ENCODE measurements around the gene LIN28B.
A peak's percentile ranks its signal among the peaks of the same experiment; 100 is the strongest.

Gene LIN28B

DNA sequence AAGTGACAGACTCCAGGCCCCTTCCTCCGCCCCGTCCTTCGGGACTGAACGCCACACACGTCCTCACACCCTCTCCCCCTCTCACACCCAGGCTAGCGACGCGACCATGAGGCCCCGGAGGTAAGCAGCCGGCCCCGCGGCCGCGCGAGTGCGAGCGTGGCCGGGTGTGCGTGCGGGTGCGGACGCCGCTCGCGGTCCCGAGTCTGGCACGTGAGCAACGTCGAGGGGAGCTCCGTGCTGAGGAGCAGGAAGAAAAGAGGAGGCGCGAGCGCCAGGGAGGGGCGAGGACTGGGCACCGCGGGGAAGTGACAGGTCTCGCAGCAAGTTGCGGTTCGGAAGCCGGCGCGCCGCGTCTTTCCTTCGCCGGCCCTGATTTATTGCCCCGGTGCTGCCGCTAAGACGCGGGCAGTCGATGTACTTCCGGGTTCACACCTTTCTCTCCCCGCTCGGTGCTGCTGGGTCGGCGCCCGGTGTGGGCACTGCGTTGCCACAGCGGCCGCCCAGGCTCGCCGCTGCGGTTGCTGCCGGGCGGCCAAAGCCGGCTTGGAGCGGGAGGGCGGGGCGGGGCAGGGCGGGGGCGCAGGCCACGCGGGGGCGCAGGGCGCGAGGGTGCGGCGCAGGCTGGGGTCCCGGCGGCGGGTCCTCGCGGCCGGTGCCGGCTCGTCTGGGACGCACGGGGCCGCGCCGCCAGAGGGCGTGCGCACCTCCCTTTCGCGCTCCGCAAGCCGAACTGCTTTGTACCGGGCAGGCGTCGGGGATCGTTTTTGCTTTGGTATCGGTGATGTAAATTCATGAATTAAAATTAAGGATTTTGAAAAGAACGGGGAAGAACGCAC, 15.8 kb upstream of the LIN28B start:
- peaks cover 12% of the 10 kb centered on the region for H3K27me3 ChIP-seq (ENCODE audit: insufficient read depth, poor library complexity, severe bottlenecking)
- DNase-seq (ENCODE audit: low read depth in 1 of 2, low spot score in 1 of 2): no peak
- no peak for TF ChIP-seq SPI1 (IDR thresholded peaks at IDR 0.05; ENCODE audit: borderline replicate concordance, low read depth)
- TF ChIP-seq, protein P1, sequence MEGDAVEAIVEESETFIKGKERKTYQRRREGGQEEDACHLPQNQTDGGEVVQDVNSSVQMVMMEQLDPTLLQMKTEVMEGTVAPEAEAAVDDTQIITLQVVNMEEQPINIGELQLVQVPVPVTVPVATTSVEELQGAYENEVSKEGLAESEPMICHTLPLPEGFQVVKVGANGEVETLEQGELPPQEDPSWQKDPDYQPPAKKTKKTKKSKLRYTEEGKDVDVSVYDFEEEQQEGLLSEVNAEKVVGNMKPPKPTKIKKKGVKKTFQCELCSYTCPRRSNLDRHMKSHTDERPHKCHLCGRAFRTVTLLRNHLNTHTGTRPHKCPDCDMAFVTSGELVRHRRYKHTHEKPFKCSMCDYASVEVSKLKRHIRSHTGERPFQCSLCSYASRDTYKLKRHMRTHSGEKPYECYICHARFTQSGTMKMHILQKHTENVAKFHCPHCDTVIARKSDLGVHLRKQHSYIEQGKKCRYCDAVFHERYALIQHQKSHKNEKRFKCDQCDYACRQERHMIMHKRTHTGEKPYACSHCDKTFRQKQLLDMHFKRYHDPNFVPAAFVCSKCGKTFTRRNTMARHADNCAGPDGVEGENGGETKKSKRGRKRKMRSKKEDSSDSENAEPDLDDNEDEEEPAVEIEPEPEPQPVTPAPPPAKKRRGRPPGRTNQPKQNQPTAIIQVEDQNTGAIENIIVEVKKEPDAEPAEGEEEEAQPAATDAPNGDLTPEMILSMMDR (IDR thresholded peaks at IDR 0.05; ENCODE audit: insufficient read depth, low read length): no peak
- TF ChIP-seq, protein P2, sequence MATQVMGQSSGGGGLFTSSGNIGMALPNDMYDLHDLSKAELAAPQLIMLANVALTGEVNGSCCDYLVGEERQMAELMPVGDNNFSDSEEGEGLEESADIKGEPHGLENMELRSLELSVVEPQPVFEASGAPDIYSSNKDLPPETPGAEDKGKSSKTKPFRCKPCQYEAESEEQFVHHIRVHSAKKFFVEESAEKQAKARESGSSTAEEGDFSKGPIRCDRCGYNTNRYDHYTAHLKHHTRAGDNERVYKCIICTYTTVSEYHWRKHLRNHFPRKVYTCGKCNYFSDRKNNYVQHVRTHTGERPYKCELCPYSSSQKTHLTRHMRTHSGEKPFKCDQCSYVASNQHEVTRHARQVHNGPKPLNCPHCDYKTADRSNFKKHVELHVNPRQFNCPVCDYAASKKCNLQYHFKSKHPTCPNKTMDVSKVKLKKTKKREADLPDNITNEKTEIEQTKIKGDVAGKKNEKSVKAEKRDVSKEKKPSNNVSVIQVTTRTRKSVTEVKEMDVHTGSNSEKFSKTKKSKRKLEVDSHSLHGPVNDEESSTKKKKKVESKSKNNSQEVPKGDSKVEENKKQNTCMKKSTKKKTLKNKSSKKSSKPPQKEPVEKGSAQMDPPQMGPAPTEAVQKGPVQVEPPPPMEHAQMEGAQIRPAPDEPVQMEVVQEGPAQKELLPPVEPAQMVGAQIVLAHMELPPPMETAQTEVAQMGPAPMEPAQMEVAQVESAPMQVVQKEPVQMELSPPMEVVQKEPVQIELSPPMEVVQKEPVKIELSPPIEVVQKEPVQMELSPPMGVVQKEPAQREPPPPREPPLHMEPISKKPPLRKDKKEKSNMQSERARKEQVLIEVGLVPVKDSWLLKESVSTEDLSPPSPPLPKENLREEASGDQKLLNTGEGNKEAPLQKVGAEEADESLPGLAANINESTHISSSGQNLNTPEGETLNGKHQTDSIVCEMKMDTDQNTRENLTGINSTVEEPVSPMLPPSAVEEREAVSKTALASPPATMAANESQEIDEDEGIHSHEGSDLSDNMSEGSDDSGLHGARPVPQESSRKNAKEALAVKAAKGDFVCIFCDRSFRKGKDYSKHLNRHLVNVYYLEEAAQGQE (IDR thresholded peaks at IDR 0.05; ENCODE audit: insufficient replicate concordance, low read depth): no peak
- no peak for TF ChIP-seq POLR2AphosphoS5 (IDR thresholded peaks at IDR 0.05; ENCODE audit: low read depth)
- TF ChIP-seq GABPA (IDR thresholded peaks at IDR 0.05; ENCODE audit: low read depth): no peak
- no peak overlapping the region for H3K4me3 ChIP-seq (replicated peaks; ENCODE audit: insufficient read depth, low read length)
- no peak overlapping the region for H3K27ac ChIP-seq (replicated peaks)

DNA sequence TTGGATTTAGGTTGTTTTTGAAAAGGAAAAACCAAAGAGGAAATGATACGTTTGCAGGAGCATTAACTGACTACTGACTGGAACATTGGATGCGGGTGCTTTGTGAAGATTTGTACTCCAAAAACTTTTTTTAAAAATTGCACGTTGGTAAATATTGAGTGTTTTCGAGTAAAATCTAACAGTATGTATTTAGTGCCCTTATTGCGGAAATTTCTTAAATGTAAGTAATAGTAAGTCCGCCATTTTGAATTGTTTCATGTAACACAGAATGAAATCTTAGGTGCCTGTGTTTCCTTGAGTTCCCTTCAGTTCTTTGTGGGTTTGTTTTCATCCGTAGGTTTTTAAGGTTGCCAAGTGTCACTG, 15.2 kb upstream of the LIN28B start:
- no peak overlapping the region for H3K4me3 ChIP-seq (replicated peaks; ENCODE audit: insufficient read depth, low read length)
- TF ChIP-seq SPI1 (IDR thresholded peaks at IDR 0.05; ENCODE audit: borderline replicate concordance, low read depth) (no peak), GABPA (IDR thresholded peaks at IDR 0.05; ENCODE audit: low read depth) (no peak), POLR2AphosphoS5 (IDR thresholded peaks at IDR 0.05; ENCODE audit: low read depth) (no peak)
- TF ChIP-seq, protein P1 (IDR thresholded peaks at IDR 0.05; ENCODE audit: insufficient read depth, low read length): no peak
- TF ChIP-seq, protein P2 (IDR thresholded peaks at IDR 0.05; ENCODE audit: insufficient replicate concordance, low read depth): no peak
- no peak for DNase-seq (ENCODE audit: low read depth in 1 of 2, low spot score in 1 of 2)
- H3K27ac ChIP-seq (replicated peaks): no peak overlapping the region
- peaks cover 12% of the 10 kb centered on the region for H3K27me3 ChIP-seq (ENCODE audit: insufficient read depth, poor library complexity, severe bottlenecking)

DNA sequence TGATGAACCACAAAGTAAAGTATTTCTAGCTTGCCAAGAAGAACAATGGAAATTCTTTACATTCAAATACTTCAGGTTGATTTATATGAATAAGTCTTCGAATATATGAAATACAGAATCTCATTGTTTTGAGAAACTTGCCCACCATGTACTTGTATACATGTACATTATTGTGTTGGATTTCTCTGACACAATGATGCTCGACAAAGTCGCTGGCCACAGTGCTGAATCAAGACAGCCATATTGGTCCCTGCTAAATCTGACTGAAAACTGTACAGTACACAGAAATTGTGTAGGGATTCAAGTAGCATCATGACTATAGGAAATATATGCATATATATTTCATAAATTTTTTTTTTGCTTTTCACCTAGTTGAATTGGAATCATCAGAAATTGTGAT, 13.1 kb upstream of the LIN28B start:
- TF ChIP-seq, protein P2 (IDR thresholded peaks at IDR 0.05; ENCODE audit: insufficient replicate concordance, low read depth): peak; percentile 96
- TF ChIP-seq GABPA (IDR thresholded peaks at IDR 0.05; ENCODE audit: low read depth): no peak
- no peak overlapping the region for H3K4me3 ChIP-seq (replicated peaks; ENCODE audit: insufficient read depth, low read length)
- H3K27ac ChIP-seq (replicated peaks): no peak overlapping the region
- peak in 1 of 2 experiments; percentile 2 for DNase-seq (ENCODE audit: low read depth in 1 of 2, low spot score in 1 of 2)
- peaks cover 12% of the 10 kb centered on the region for H3K27me3 ChIP-seq (ENCODE audit: insufficient read depth, poor library complexity, severe bottlenecking)
